ENCODE measurements around the gene NMD3. TPM values are rescaled to one million over a fixed set of nuclear protein-coding genes. Genes with fewer than 3 reads are reported as not detected.

Gene NMD3
- total and polyA plus RNA-seq, 2 of the 13 experiments (the other 11 are each of a cell fraction or from before 2014, with no cell fraction given), result 44.2 to 55.2 TPM

DNA sequence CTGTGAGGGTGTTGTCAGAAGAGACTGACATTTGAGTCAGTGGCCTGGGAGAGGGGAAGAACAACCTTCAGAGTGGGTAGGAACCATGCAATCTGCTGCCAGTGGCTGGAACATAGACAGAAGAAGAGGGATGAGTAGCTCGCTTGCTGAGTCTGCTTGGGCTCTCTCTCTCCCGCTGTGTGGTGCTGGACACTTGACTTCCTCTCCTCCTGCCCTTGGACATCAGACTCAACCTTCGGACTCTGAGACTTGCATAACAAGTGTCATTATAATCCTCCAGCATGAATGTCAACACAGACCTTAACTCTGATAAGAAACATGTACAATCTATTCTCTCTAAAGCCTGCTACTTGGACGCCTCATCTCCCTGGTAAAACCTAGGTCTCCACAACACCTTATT lies 5.9 kb upstream of the NMD3 start (continued):
- TF ChIP-seq, protein P1, sequence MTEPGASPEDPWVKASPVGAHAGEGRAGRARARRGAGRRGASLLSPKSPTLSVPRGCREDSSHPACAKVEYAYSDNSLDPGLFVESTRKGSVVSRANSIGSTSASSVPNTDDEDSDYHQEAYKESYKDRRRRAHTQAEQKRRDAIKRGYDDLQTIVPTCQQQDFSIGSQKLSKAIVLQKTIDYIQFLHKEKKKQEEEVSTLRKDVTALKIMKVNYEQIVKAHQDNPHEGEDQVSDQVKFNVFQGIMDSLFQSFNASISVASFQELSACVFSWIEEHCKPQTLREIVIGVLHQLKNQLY (CRISPR knock-in tag; IDR thresholded peaks at IDR 0.05), result no peak
- TF ChIP-seq, protein P2, sequence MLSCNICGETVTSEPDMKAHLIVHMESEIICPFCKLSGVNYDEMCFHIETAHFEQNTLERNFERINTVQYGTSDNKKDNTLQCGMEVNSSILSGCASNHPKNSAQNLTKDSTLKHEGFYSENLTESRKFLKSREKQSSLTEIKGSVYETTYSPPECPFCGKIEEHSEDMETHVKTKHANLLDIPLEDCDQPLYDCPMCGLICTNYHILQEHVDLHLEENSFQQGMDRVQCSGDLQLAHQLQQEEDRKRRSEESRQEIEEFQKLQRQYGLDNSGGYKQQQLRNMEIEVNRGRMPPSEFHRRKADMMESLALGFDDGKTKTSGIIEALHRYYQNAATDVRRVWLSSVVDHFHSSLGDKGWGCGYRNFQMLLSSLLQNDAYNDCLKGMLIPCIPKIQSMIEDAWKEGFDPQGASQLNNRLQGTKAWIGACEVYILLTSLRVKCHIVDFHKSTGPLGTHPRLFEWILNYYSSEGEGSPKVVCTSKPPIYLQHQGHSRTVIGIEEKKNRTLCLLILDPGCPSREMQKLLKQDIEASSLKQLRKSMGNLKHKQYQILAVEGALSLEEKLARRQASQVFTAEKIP (CRISPR knock-in tag; IDR thresholded peaks at IDR 0.05; ENCODE audit: borderline replicate concordance), result no peak
- peak; percentile 44; the same call in 1 of the 2 replicates for TF ChIP-seq HDAC1 (CRISPR knock-in tag; IDR thresholded peaks at IDR 0.05)
- no peak for TF ChIP-seq KLF16 (CRISPR knock-in tag; IDR thresholded peaks at IDR 0.05)
- no peak for TF ChIP-seq ZNF543 (CRISPR knock-in tag; IDR thresholded peaks at IDR 0.05)
- TF ChIP-seq RARG (CRISPR knock-in tag; IDR thresholded peaks at IDR 0.05; ENCODE audit: low read depth), result no peak
- no peak for TF ChIP-seq SNRNP70 (IDR thresholded peaks at IDR 0.05; ENCODE audit: low read depth, low read length)
- TF ChIP-seq DNMT1 (CRISPR knock-in tag; IDR thresholded peaks at IDR 0.05), result no peak
- TF ChIP-seq NCOA1 (CRISPR knock-in tag; IDR thresholded peaks at IDR 0.05), result no peak
- TF ChIP-seq NCOR1 (IDR thresholded peaks at IDR 0.05; ENCODE audit: borderline replicate concordance, low read length), result peak; percentile 55; the same call in 1 of the 2 replicates
- TF ChIP-seq, protein P3, sequence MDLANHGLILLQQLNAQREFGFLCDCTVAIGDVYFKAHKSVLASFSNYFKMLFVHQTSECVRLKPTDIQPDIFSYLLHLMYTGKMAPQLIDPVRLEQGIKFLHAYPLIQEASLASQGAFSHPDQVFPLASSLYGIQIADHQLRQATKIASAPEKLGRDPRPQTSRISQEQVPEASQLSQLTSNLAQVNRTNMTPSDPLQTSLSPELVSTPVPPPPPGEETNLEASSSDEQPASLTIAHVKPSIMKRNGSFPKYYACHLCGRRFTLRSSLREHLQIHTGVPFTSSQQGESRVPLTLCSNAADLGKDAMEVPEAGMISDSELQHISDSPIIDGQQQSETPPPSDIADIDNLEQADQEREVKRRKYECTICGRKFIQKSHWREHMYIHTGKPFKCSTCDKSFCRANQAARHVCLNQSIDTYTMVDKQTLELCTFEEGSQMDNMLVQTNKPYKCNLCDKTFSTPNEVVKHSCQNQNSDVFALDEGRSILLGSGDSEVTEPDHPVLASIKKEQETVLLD (CRISPR knock-in tag; IDR thresholded peaks at IDR 0.05; ENCODE audit: low read depth), result no peak
- no peak for TF ChIP-seq ZNF407 (CRISPR knock-in tag; IDR thresholded peaks at IDR 0.05; ENCODE audit: not compliant biosample characterization)
- no peak for TF ChIP-seq ZFP62 (CRISPR knock-in tag; IDR thresholded peaks at IDR 0.05)
- no peak for TF ChIP-seq ZNF781 (CRISPR knock-in tag; IDR thresholded peaks at IDR 0.05; ENCODE audit: borderline replicate concordance, not compliant biosample characterization)
- TF ChIP-seq ZBTB21 (CRISPR knock-in tag; IDR thresholded peaks at IDR 0.05), result no peak
- no peak for TF ChIP-seq TIGD3 (CRISPR knock-in tag; IDR thresholded peaks at IDR 0.05; ENCODE audit: borderline replicate concordance)
